ENCODE data around the gene RBM15. TPM values are rescaled to one million over a fixed set of nuclear protein-coding genes. Genes with fewer than 3 reads are reported as not detected.

Gene RBM15
- total RNA-seq, 4 donors from 2014 or later: 40.9 to 49.0 (median 45.3) TPM

DNA sequence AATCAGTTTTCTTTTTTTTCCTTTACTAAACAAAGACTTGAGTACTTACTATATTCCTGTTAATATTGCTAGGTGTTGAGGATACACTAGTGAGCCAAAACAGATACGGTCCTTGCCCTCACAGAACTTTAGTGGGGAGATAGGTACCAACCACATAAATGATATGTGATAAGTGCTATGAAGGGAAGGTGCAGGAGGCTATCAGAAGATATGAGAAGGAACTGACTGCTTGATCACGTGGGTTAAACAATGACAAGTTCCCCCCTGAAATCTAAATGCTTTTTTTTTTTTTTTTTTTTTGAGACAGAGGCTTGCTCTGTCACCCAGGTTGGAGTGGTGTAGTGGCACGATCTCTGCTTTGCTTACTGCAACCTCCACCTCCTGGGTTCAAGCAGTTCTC, 25.0 kb downstream of the RBM15 start:
- Histone ChIP-seq H3K4me3 (no peak overlapping the region), H3K36me3 (peaks cover 0 to 65% (median 3%) of the 10 kb centered on the region in 3 donors), H3K4me1 (peaks cover 0 to 3% (median 0%) of the 10 kb centered on the region in 4 donors), H3K9me3 (no peaks in the 10 kb centered on the region), H3K27ac (no peak overlapping the region), H3K27me3 (no peaks in the 10 kb centered on the region)
- 95 to 96% methylated on average over 3 of the region's 3 CpGs for WGBS, 2 donors
- no peak for DNase-seq (ENCODE audit: low spot score in 2 of 2)
- TF ChIP-seq, protein P1, sequence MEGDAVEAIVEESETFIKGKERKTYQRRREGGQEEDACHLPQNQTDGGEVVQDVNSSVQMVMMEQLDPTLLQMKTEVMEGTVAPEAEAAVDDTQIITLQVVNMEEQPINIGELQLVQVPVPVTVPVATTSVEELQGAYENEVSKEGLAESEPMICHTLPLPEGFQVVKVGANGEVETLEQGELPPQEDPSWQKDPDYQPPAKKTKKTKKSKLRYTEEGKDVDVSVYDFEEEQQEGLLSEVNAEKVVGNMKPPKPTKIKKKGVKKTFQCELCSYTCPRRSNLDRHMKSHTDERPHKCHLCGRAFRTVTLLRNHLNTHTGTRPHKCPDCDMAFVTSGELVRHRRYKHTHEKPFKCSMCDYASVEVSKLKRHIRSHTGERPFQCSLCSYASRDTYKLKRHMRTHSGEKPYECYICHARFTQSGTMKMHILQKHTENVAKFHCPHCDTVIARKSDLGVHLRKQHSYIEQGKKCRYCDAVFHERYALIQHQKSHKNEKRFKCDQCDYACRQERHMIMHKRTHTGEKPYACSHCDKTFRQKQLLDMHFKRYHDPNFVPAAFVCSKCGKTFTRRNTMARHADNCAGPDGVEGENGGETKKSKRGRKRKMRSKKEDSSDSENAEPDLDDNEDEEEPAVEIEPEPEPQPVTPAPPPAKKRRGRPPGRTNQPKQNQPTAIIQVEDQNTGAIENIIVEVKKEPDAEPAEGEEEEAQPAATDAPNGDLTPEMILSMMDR (IDR thresholded peaks at IDR 0.05): no peak
- no peak for TF ChIP-seq EP300 (IDR thresholded peaks at IDR 0.05)
- no peak for TF ChIP-seq POLR2A (IDR thresholded peaks at IDR 0.05)

DNA sequence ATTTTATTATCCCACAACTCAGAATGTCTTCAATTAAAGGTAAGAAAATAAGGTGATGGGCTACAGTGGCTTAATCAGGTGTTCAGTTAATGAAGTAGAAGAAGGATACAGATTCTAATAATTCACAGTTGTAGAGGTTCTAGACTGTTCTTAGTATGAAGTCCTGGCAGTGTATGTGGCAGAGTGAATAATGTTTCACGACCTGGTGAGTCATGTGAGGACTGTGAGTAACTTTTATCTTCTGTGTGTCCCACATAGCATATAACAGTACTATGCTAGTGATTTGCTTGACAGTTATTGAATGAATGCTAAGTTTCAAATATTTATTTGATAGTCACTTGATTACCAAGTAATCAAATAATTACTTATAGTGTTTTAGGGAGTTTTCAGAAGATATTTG, 31.6 kb downstream of the RBM15 start:
- Histone ChIP-seq H3K4me3 (no peak overlapping the region), H3K9me3 (no peaks in the 10 kb centered on the region), H3K36me3 (peaks cover 0 to 72% (median 0%) of the 10 kb centered on the region in 3 donors), H3K27me3 (no peaks in the 10 kb centered on the region), H3K4me1 (peaks cover 0 to under 1% (median 0%) of the 10 kb centered on the region in 4 donors), H3K27ac (no peak overlapping the region)
- DNase-seq (ENCODE audit: low spot score in 2 of 2): no peak
- no peak for TF ChIP-seq EP300 (IDR thresholded peaks at IDR 0.05)
- WGBS, 2 donors: 49 to 64% methylated on average over 1 of the region's 1 CpG

GRCh38 chr1:110375490-110375889, 36.3 kb downstream of the RBM15 start:
- TF ChIP-seq, protein P1 (IDR thresholded peaks at IDR 0.05): no peak
- TF ChIP-seq POLR2A (IDR thresholded peaks at IDR 0.05): no peak
- no peak for TF ChIP-seq EP300 (IDR thresholded peaks at IDR 0.05)
- 77 to 78% methylated on average over 1 of the region's 1 CpG for WGBS, 2 donors
- H3K9me3 ChIP-seq: no peaks in the 10 kb centered on the region
- H3K27me3 ChIP-seq: no peaks in the 10 kb centered on the region
- peaks cover 0 to 4% (median 2%) of the 10 kb centered on the region in 4 donors for H3K4me1 ChIP-seq
- no peak overlapping the region for H3K4me3 ChIP-seq
- peaks cover 0 to 76% (median 5%) of the 10 kb centered on the region in 3 donors for H3K36me3 ChIP-seq
- no peak for DNase-seq (ENCODE audit: low spot score in 2 of 2)
- H3K27ac ChIP-seq: no peak overlapping the region

DNA sequence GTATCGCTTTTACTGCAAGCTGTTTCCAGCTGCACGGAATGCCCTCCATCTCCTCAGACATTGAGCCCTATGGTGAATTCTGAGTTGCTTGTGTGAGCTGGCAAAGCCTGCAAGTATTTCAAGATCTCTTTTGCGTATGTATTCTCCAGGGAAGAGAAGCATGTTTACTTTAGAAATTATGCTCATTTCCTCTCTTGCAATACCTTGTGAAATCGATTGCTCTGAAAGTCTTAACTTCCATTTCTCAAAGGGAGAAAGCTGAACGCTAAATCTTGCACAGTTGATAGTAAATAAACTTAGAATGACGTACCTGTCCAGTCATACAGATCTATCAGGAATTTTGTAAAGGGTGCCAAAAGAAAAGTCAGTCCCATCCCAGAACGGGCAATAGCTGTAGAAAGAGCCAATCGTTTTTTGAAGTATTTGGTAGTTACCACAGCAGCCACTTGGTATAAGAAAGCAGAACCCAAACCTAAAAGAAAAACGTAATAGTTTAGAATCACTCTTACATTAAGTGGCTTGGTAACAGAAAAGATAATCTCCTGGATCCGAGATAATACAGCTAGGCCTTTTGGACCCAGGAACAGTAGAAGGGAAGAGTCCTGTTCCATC, 41.6 kb downstream of the RBM15 start:
- Histone ChIP-seq H3K27me3 (no peaks in the 10 kb centered on the region), H3K36me3 (peaks cover 0 to 41% (median 5%) of the 10 kb centered on the region in 3 donors), H3K27ac (peak overlapping the region in 3 of 4 donors; percentile 35 to 68 (median 62)), H3K4me3 (no peak overlapping the region), H3K4me1 (peaks cover 0 to 20% (median 2%) of the 10 kb centered on the region in 4 donors), H3K9me3 (no peaks in the 10 kb centered on the region)
- peak in 1 of 2 donors; percentile 64 for TF ChIP-seq EP300 (IDR thresholded peaks at IDR 0.05)
- TF ChIP-seq, protein P1 (IDR thresholded peaks at IDR 0.05): no peak
- DNase-seq (ENCODE audit: low spot score in 2 of 2): no peak
- 64 to 72% methylated on average over 10 of the region's 10 CpGs for WGBS, 2 donors

DNA sequence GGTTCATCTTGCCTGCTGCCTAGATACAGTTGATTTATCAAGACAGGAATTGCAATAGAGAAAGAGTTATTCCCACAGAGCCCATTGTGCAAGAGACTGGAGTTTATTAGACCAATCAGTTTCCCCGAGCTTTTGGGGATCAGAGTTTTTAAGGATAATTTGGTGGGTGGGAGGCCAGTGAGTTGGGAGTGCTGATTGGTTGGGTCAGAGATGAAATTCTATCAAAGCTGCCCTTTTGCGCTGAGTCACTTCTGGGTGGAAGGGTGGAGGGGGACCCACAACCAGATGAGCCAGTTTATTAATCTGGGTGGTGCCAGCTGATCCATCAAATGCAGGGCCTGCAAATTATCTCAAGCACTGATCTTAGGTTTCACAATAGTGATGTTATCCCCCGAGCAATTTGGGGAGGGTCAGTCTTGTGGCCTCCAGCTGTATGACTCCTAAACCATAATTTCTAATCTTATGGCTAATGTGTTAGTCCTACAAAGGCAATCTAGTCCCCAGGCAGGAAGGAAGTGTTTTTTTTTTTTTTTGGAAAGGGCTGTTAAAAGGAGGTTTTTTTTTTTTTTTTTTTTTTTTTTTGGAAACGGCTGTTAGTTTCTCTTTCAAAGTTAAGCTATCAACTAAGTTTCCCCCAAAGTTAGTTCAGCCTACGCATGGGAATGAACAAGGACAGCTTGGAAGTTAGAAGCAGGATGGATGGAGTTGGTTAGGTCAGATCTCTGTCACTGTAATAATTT, 44.2 kb downstream of the RBM15 start:
- WGBS, 2 donors: 49 to 65% methylated on average over 5 of the region's 5 CpGs
- peaks cover 0 to 24% (median 2%) of the 10 kb centered on the region in 4 donors for H3K4me1 ChIP-seq
- no peaks in the 10 kb centered on the region for H3K27me3 ChIP-seq
- peak overlapping the region in 2 of 4 donors; percentile 30 to 78 for H3K27ac ChIP-seq
- no peak for DNase-seq (ENCODE audit: low spot score in 2 of 2)
- TF ChIP-seq, protein P1 (IDR thresholded peaks at IDR 0.05): no peak
- no peak for TF ChIP-seq POLR2A (IDR thresholded peaks at IDR 0.05)
- no peak for TF ChIP-seq EP300 (IDR thresholded peaks at IDR 0.05)
- H3K4me3 ChIP-seq: no peak overlapping the region
- H3K9me3 ChIP-seq: no peaks in the 10 kb centered on the region
- peaks cover 0 to 15% (median 0%) of the 10 kb centered on the region in 3 donors for H3K36me3 ChIP-seq
